Tibial nerve (tissue), 4 donors: ENCODE measurements around the gene GNG5. TPM values are rescaled to one million over a fixed set of nuclear protein-coding genes. Genes with fewer than 3 reads are reported as not detected.
"Not testable (repeated sequence)": the region's sequence is repeated elsewhere in the genome, so short reads cannot be mapped to it uniquely, and the experiment has no call there.

Experiments
- DNase-seq, 2 donors: peaks; one replicate each; pipeline ENCODE4 v3.0.0-alpha.2; 2019; ENCODE audit warnings: low spot score in 2 of 2
- H3K27ac ChIP-seq, 4 donors: fragments of 200-600 bp; sonication (generic) in 3 of 4; one replicate each; pipeline ENCODE4 v1.5.1; 2017 to 2019; ENCODE audit warnings: mild to moderate bottlenecking in 1 of 4
- H3K27me3 ChIP-seq, 2 donors: fragments of 200-600 bp; sonication (generic) in 1 of 2; one replicate each; pipeline versions ENCODE4 v1.5.1 to v1.6.0; 2017 to 2019
- H3K36me3 ChIP-seq, 3 donors: fragments of 200-600 bp; sonication (generic); one replicate each; pipeline ENCODE4 v1.5.1; 2018 to 2019
- H3K4me1 ChIP-seq, 4 donors: fragments of 200-600 bp; sonication (generic) in 3 of 4; one replicate each; pipeline ENCODE4 v1.5.1; 2017 to 2019
- H3K4me3 ChIP-seq, 4 donors: fragments of 200-600 bp; sonication (generic) in 3 of 4; one replicate each; pipeline ENCODE4 v1.5.1; 2017 to 2019; ENCODE audit warnings: mild to moderate bottlenecking in 1 of 4, moderate library complexity in 1 of 4
- H3K9me3 ChIP-seq, 4 donors: fragments of 200-600 bp; sonication (generic) in 3 of 4; one replicate each; pipeline ENCODE4 v1.5.1; 2017 to 2019
- EP300 ChIP-seq, 2 donors: sonication (generic); formaldehyde crosslinking; IDR thresholded peaks; one replicate each; pipeline ENCODE4 v1.6.1; 2017; ENCODE audit warnings: antibody characterized with exemption in 2 of 2, mild to moderate bottlenecking in 1 of 2
- POLR2A ChIP-seq, 2 donors: fragments of 450-650 bp; IDR thresholded peaks; one replicate each; pipeline ENCODE4 v1.6.1; 2017; ENCODE audit warnings: antibody characterized with exemption in 2 of 2, mild to moderate bottlenecking in 2 of 2, moderate library complexity in 2 of 2
- WGBS, 2 donors: methylation state at CpG; one replicate each; pipeline ENCODE4 v1.1.5; 2018; 5-methylcytosine and 5-hydroxymethylcytosine counted together
- total RNA-seq, 4 donors: library from RNA; depleted of rRNA; stranded (reverse); fragments of >200 nt; gene quantifications; one replicate each; pipeline ENCODE4 v1.1.0, GENCODE V29; 2016
- TF ChIP-seq, protein P1 (sequence below), 5 experiments: fragments of 200-600 bp in 3 of 5; fragments of 450-650 bp in 2 of 5; sonication (generic) in 3 of 5; IDR thresholded peaks; one replicate each; pipeline ENCODE4 v1.5.1; 2016 to 2019; ENCODE audit warnings: antibody characterized with exemption in 5 of 5, mild to moderate bottlenecking in 3 of 5, moderate library complexity in 2 of 5

Gene GNG5
- total RNA-seq, 4 donors from 2014 or later, result 39.8 to 76.9 (median 54.8) TPM

DNA sequence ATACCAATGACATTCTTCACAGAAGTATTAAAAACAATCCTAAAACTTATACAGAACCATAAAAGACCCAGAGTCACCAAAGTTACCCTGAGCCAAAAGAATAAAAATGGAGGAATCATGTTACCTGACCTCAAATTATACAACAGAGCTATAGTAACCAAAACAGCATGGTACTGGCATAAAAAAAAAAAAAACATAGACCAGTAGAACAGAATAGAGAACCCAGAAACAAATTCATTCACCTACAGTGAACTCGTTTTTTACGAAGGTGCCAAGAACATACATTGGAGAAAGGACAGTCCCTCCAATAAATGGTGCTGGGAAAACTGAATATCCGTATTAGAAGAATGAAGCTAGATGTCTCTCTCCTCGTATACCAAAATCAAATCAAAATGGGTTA, 2.6 kb upstream of the GNG5 start:
- Histone ChIP-seq H3K27me3 (no peaks in the 10 kb centered on the region), H3K4me1 (peaks cover 0 to 17% (median 6%) of the 10 kb centered on the region in 4 donors), H3K27ac (no peak overlapping the region), H3K36me3 (peaks cover 0 to 8% (median 0%) of the 10 kb centered on the region in 3 donors), H3K4me3 (no peak overlapping the region), H3K9me3 (peaks cover 0 to 25% (median 5%) of the 10 kb centered on the region in 4 donors)
- DNase-seq, result no peak
- TF ChIP-seq, protein P1, sequence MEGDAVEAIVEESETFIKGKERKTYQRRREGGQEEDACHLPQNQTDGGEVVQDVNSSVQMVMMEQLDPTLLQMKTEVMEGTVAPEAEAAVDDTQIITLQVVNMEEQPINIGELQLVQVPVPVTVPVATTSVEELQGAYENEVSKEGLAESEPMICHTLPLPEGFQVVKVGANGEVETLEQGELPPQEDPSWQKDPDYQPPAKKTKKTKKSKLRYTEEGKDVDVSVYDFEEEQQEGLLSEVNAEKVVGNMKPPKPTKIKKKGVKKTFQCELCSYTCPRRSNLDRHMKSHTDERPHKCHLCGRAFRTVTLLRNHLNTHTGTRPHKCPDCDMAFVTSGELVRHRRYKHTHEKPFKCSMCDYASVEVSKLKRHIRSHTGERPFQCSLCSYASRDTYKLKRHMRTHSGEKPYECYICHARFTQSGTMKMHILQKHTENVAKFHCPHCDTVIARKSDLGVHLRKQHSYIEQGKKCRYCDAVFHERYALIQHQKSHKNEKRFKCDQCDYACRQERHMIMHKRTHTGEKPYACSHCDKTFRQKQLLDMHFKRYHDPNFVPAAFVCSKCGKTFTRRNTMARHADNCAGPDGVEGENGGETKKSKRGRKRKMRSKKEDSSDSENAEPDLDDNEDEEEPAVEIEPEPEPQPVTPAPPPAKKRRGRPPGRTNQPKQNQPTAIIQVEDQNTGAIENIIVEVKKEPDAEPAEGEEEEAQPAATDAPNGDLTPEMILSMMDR (IDR thresholded peaks at IDR 0.05), result no peak
- TF ChIP-seq POLR2A (IDR thresholded peaks at IDR 0.05) (no peak), EP300 (IDR thresholded peaks at IDR 0.05) (no peak)
- WGBS, 2 donors, result 95% methylated on average over 4 of the region's 4 CpGs

DNA sequence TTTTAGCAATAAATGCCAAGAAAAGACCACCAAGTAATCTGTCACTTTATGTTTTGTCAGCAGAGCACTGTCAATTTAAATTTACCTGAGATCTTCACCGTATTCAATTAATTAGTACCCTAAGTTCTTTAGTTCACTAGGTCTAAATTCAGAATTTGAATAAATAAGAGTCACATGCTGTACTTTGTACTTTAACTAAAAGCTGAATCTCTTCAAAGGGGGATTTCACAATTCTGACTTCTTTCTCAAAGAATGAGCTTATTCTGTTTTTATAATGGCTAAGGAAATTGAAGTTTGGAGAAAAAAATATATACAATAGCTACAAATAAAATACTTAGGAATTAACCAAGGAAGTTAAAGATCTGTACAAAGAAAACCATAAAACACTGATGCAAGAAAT, 2.1 kb upstream of the GNG5 start:
- no peak for DNase-seq
- Histone ChIP-seq H3K27me3 (no peaks in the 10 kb centered on the region), H3K36me3 (peaks cover 0 to 8% (median 0%) of the 10 kb centered on the region in 3 donors), H3K9me3 (peaks cover 0 to 25% (median 5%) of the 10 kb centered on the region in 4 donors), H3K27ac (no peak overlapping the region), H3K4me1 (peaks cover 0 to 22% (median 11%) of the 10 kb centered on the region in 4 donors), H3K4me3 (no peak overlapping the region)
- TF ChIP-seq, protein P1 (IDR thresholded peaks at IDR 0.05), result no peak
- TF ChIP-seq EP300 (IDR thresholded peaks at IDR 0.05), result no peak
- TF ChIP-seq POLR2A (IDR thresholded peaks at IDR 0.05), result no peak
- 87 to 100% methylated on average over 1 of the region's 1 CpG for WGBS, 2 donors

DNA sequence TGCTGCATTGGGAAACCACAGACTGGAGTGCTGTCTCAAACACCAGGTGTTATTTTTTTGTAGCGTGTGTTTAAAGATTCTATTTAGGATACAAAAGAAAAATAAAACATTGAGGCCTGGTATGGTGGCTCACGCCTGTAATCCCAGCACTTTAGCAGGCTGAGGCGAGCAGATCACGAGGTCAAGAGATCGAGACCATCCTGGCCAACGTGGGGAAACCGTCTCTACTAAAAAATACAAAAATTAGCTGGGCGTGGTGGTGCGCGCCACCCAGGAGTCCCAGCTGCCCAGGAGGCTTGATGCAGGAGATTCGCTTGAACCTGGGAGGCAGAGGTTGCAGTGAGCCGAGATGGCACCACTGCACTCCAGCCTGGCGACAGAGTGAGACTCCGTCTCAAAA, 1.5 kb upstream of the GNG5 start:
- H3K36me3 ChIP-seq, H3K27ac ChIP-seq, H3K4me3 ChIP-seq, H3K27me3 ChIP-seq, DNase-seq: not testable (repeated sequence)
- Histone ChIP-seq H3K9me3 (peaks cover 0 to 25% (median 5%) of the 10 kb centered on the region in 4 donors), H3K4me1 (peaks cover 0 to 28% (median 17%) of the 10 kb centered on the region in 4 donors)
- 90 to 95% methylated on average over 14 of the region's 14 CpGs for WGBS, 2 donors

DNA sequence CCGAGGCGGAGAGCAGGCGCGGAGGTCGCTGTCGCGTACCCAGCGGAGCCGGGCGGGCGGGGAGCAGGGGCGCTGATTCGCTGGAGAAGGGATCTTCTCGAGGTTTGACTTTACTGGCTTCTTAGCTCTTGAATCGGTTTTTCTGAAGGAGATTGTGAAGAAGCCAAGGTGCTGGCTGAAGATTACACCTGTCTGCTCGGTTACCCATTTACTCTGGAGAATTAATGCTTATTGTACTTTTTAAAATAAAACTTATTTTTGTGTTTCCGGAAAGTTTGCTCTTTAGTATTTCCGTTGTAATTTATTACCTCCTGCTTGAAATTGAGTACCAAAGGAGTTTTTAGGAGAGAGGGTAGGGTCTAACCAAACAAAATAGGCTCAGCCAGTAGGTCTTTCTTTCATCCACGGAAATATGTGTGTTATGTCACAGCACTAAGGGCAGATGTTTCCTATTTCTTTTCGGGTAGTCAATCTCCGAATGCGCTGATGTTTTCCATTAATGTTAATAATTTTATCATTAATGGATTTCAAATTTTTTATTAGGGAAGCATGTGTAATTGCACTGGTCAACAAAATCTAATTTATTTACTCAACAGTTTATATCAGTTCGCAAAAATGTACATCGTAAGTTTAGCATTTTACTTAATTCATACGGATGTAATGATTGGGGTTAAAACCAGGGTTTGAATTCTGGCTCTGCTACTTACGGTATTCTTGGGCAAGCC, 510 bp upstream of the GNG5 start:
- H3K4me1 ChIP-seq, result peaks cover 0 to 36% (median 19%) of the 10 kb centered on the region in 4 donors
- H3K9me3 ChIP-seq, result peaks cover 0 to 25% (median 5%) of the 10 kb centered on the region in 4 donors
- DNase-seq, result no peak
- H3K36me3 ChIP-seq, result peaks cover 0 to 8% (median 0%) of the 10 kb centered on the region in 3 donors
- TF ChIP-seq POLR2A (IDR thresholded peaks at IDR 0.05) (no peak), EP300 (IDR thresholded peaks at IDR 0.05) (no peak)
- TF ChIP-seq, protein P1 (IDR thresholded peaks at IDR 0.05), result no peak
- H3K27ac ChIP-seq, result peak overlapping the region; percentile 94 to 98 (median 96)
- H3K4me3 ChIP-seq, result peak overlapping the region; percentile 55 to 87 (median 80)
- WGBS, 2 donors, result 18% methylated on average over 24 to 26 of the region's 26 CpGs
- no peaks in the 10 kb centered on the region for H3K27me3 ChIP-seq

DNA sequence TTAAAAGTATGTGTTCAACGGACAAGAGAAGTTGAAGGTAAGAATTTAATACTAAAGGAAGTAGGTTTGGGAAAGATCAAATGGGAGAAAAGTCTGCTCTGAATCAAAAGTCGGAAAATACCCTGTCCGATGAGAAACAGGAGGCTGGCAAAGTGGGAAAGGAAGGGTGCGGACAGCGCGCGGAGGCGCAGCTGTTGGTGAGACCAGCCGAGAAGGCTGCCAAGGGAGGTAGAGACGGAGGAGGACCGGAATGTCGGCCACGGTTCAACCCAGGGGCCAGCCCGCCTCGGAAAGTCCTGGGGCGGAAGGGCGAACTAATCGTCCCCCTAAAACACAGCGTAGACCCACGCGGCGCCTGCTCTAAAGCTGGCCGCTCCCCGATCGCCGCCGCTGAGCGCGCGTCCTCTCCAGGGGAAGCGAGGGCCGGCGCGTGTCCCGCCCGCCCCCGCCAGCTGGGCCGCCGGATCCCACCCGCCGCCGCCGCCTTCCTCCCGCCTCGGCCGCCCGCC, 834 bp downstream of the GNG5 start:
- 0% methylated on average over 38 to 43 of the region's 47 CpGs for WGBS, 2 donors
- peaks cover 0 to 49% (median 19%) of the 10 kb centered on the region in 4 donors for H3K4me1 ChIP-seq

More for the DNA sequence above, 834 bp downstream of the GNG5 start:
- H3K27me3 ChIP-seq, result no peaks in the 10 kb centered on the region
- H3K4me3 ChIP-seq, result peak overlapping the region; percentile 55 to 87 (median 80)
- H3K9me3 ChIP-seq, result peaks cover 0 to 21% (median 5%) of the 10 kb centered on the region in 4 donors
- TF ChIP-seq, protein P1 (IDR thresholded peaks at IDR 0.05), result peak in 1 of 5 experiments; percentile 1
- TF ChIP-seq EP300 (IDR thresholded peaks at IDR 0.05) (no peak), POLR2A (IDR thresholded peaks at IDR 0.05) (no peak)
- peak overlapping the region; percentile 94 to 98 (median 96) for H3K27ac ChIP-seq
- H3K36me3 ChIP-seq, result peaks cover 0 to 8% (median 0%) of the 10 kb centered on the region in 3 donors
- peak in 1 of 2 donors; percentile 46 for DNase-seq
